H1 (cell line): ENCODE measurements around the gene ARHGEF39.

Experiments used
- EP300 ChIP-seq, 2 experiments: IDR thresholded peaks; 1 replicate in 1 of 2; 2 replicates in 1 of 2; pipeline ENCODE4 v1.6.1; 2011 to 2012; ENCODE audit warnings: low read depth in 2 of 2, low read length in 2 of 2, mild to moderate bottlenecking in 2 of 2, borderline replicate concordance in 1 of 2, inconsistent platforms in 1 of 2, moderate library complexity in 1 of 2
- GABPA ChIP-seq: IDR thresholded peaks from 2 replicates; pipeline ENCODE4 v1.6.1; 2011; ENCODE audit warnings: mild to moderate bottlenecking, low read length, moderate library complexity, borderline replicate concordance; ENCODE audit not compliant: insufficient read depth
- KDM5A ChIP-seq: fragments of 200-600 bp; IDR thresholded peaks from 2 replicates; pipeline ENCODE4 v1.7.1; 2012; ENCODE audit warnings: mild to moderate bottlenecking, low read length, inconsistent platforms, mixed read lengths
- POU5F1 ChIP-seq: IDR thresholded peaks from 2 replicates; pipeline ENCODE4 v1.6.1; 2011; ENCODE audit warnings: low read depth, mild to moderate bottlenecking, low read length, moderate library complexity
- TAF1 ChIP-seq: IDR thresholded peaks from 2 replicates; pipeline ENCODE4 v1.6.1; 2011; ENCODE audit warnings: mild to moderate bottlenecking, low read depth, low read length
- TEAD4 ChIP-seq: IDR thresholded peaks from 2 replicates; pipeline ENCODE4 v1.6.1; 2012; ENCODE audit warnings: low read depth, low read length, inconsistent platforms, mixed read lengths
- TF ChIP-seq, protein P1 (sequence below), 3 experiments: IDR thresholded peaks; 1 replicate in 2 of 3; 2 replicates in 1 of 3; pipeline versions ENCODE4 v1.5.1 to v1.6.1; 2011; ENCODE audit warnings: low read length in 3 of 3, mild to moderate bottlenecking in 3 of 3, inconsistent platforms in 2 of 3, low read depth in 1 of 3, moderate library complexity in 1 of 3; ENCODE audit not compliant: insufficient read depth in 1 of 3; ENCODE audit errors: control extremely low read depth in 1 of 3
- TF ChIP-seq, protein P2 (sequence below): IDR thresholded peaks from 2 replicates; pipeline ENCODE4 v1.6.1; 2012; ENCODE audit warnings: low read length, inconsistent platforms

DNA sequence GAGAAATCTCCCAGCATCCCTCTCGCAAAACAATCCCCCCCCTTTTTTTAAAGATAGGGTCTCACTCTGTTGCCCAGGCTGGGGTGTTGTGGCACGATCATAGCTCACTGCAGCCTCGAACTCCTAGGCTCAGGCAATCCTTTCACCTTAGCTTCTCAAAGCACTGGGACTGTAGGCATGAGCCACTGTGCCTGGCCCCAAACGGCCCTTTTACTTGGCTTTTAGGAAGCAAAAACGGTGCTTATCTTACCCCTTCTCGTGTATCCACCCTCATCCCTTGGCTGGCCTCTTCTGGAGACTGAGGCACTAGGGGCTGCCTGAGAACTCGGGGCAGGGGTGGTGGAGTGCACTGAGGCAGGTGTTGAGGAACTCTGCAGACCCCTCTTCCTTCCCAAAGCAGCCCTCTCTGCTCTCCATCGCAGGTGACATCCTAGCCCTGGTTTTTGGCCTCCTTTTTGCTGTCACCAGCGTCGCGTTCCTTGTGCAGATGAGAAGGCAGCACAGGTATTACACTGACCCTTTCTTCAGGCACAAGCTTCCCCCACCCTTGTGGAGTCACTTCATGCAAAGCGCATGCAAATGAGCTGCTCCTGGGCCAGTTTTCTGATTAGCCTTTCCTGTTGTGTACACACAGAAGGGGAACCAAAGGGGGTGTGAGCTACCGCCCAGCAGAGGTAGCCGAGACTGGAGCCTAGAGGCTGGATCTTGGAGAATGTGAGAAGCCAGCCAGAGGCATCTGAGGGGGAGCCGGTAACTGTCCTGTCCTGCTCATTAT lies 15.5 kb upstream of the ARHGEF39 start:
- TF ChIP-seq, protein P1, sequence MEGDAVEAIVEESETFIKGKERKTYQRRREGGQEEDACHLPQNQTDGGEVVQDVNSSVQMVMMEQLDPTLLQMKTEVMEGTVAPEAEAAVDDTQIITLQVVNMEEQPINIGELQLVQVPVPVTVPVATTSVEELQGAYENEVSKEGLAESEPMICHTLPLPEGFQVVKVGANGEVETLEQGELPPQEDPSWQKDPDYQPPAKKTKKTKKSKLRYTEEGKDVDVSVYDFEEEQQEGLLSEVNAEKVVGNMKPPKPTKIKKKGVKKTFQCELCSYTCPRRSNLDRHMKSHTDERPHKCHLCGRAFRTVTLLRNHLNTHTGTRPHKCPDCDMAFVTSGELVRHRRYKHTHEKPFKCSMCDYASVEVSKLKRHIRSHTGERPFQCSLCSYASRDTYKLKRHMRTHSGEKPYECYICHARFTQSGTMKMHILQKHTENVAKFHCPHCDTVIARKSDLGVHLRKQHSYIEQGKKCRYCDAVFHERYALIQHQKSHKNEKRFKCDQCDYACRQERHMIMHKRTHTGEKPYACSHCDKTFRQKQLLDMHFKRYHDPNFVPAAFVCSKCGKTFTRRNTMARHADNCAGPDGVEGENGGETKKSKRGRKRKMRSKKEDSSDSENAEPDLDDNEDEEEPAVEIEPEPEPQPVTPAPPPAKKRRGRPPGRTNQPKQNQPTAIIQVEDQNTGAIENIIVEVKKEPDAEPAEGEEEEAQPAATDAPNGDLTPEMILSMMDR (IDR thresholded peaks at IDR 0.05; ENCODE audit: control extremely low read depth in 1 of 3, insufficient read depth in 1 of 3, low read depth in 1 of 3, low read length in 3 of 3), result no peak
- TF ChIP-seq TAF1 (no peak), EP300 (IDR thresholded peaks at IDR 0.05; ENCODE audit: borderline replicate concordance in 1 of 2, low read depth in 2 of 2, low read length in 2 of 2) (no peak), KDM5A (no peak), GABPA (no peak), POU5F1 (no peak), TEAD4 (no peak)
- TF ChIP-seq, protein P2, sequence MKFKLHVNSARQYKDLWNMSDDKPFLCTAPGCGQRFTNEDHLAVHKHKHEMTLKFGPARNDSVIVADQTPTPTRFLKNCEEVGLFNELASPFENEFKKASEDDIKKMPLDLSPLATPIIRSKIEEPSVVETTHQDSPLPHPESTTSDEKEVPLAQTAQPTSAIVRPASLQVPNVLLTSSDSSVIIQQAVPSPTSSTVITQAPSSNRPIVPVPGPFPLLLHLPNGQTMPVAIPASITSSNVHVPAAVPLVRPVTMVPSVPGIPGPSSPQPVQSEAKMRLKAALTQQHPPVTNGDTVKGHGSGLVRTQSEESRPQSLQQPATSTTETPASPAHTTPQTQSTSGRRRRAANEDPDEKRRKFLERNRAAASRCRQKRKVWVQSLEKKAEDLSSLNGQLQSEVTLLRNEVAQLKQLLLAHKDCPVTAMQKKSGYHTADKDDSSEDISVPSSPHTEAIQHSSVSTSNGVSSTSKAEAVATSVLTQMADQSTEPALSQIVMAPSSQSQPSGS, result no peak
